ENCODE results near the gene NAA50. TPM values are rescaled to one million over a fixed set of nuclear protein-coding genes. Genes with fewer than 3 reads are reported as not detected.

Gene NAA50
- total and polyA plus RNA-seq, 2 of the 13 experiments (the other 11 are each of a cell fraction or from before 2014, with no cell fraction given): 30.2 to 233 TPM

DNA sequence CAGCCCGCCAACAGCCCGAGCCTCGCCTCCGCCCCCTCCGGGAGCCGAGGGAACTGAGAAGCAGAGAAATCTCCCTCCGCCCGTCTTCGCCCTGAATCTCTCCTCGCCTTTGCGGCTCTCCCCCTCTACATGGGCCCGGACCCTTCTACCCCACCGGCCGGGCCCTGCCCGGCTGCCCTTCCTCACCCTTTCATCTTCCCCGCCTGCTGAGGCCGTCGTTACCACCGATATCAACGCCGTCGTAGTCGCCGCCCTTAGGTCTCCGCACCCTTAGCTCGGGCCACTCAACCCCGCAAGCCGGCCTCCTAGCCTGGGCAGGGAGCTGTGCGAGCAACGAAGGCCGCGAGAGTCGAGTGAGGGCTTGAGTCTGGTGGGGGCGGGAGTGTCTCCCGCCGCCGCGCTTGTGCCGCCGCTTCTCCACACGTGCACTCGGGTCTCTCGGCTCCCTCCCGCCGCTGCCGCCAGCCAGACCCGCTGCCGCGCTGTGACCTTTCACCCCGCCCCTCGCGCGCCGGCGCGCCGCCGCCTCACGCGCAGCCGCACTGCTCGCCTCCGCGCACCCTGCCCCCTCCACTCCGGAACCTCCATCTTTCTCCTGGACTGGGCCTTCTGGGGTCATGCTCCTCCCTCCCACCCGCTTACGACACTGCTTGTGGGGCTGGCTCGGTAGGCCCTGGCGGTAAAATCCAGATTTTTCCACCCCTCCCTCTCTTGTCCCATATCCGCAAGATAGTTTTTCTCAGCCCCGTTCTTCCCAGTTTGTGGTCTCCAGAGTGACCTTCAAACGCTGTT lies at the start of gene NAA50 (continued):
- TF ChIP-seq EED (CRISPR knock-in tag; IDR thresholded peaks at IDR 0.05) (no peak), ZNF275 (CRISPR knock-in tag; IDR thresholded peaks at IDR 0.05; ENCODE audit: borderline replicate concordance) (no peak), ZNF451 (CRISPR knock-in tag; IDR thresholded peaks at IDR 0.05) (peak; percentile 75; the same call in 1 of the 2 replicates), SALL2 (CRISPR knock-in tag; IDR thresholded peaks at IDR 0.05) (no peak), ZNF17 (CRISPR knock-in tag; IDR thresholded peaks at IDR 0.05) (no peak), MIER3 (CRISPR knock-in tag; IDR thresholded peaks at IDR 0.05; ENCODE audit: borderline replicate concordance) (no peak), ARID5B (CRISPR knock-in tag; IDR thresholded peaks at IDR 0.05) (peak; percentile 29), ZNF619 (CRISPR knock-in tag; IDR thresholded peaks at IDR 0.05) (no peak), RAD21 (CRISPR knock-in tag; IDR thresholded peaks at IDR 0.05) (peak; percentile 36; the same call in 1 of the 2 replicates), MEIS2 (CRISPR knock-in tag; IDR thresholded peaks at IDR 0.05) (peak; percentile 48; the same call in 1 of the 2 replicates), CC2D1A (CRISPR knock-in tag; IDR thresholded peaks at IDR 0.05) (no peak), PCBP2 (optimal IDR thresholded peaks at IDR 0.05; ENCODE audit: low read depth, low read length, poor library complexity, severe bottlenecking) (no peak), ZNF557 (CRISPR knock-in tag; IDR thresholded peaks at IDR 0.05) (0 out of 2 replicates have a peak, but pooled peaks have one; percentile 17), ZNF496 (CRISPR knock-in tag; IDR thresholded peaks at IDR 0.05; ENCODE audit: insufficient replicate concordance) (no peak), ZNF883 (CRISPR knock-in tag; IDR thresholded peaks at IDR 0.05; ENCODE audit: not compliant biosample characterization) (no peak), SIN3A (IDR thresholded peaks at IDR 0.05; ENCODE audit: borderline replicate concordance, low read depth, low read length) (0 out of 2 replicates have a peak, but pooled peaks have one; percentile 74), NR2F6 (IDR thresholded peaks at IDR 0.05) (peak; percentile 55), NR2F6 (CRISPR knock-in tag; IDR thresholded peaks at IDR 0.05) (peak; percentile 81), ZMAT3 (CRISPR knock-in tag; conservative IDR thresholded peaks at IDR 0.05) (peak; percentile 67; the same call in 1 of the 2 replicates), HHEX (CRISPR knock-in tag; IDR thresholded peaks at IDR 0.05) (no peak), ZNF747 (CRISPR knock-in tag; IDR thresholded peaks at IDR 0.05; ENCODE audit: borderline replicate concordance) (no peak; the same call in 1 of the 2 replicates), MIXL1 (CRISPR knock-in tag; IDR thresholded peaks at IDR 0.05) (no peak), SRY (CRISPR knock-in tag; IDR thresholded peaks at IDR 0.05) (no peak; the same call in 1 of the 2 replicates), ZNF788 (CRISPR knock-in tag; IDR thresholded peaks at IDR 0.05; ENCODE audit: borderline replicate concordance) (no peak; the same call in none of the 2 replicates), NFYB (CRISPR knock-in tag; IDR thresholded peaks at IDR 0.05) (no peak), SP140L (CRISPR knock-in tag; IDR thresholded peaks at IDR 0.05; ENCODE audit: borderline replicate concordance) (no peak), ZNF790 (CRISPR knock-in tag; IDR thresholded peaks at IDR 0.05; ENCODE audit: borderline replicate concordance) (peak; percentile 82; the same call in 1 of the 2 replicates), TOE1 (CRISPR knock-in tag; IDR thresholded peaks at IDR 0.05) (peak; percentile 56; the same call in 1 of the 2 replicates)

All from HepG2 (cell line).